Kidney epithelial cell (primary cell): ENCODE data around the gene ISM2. TPM values are rescaled to one million over a fixed set of nuclear protein-coding genes. Genes with fewer than 3 reads are reported as not detected.
"Not testable (repeated sequence)": the region's sequence is repeated elsewhere in the genome, so short reads cannot be mapped to it uniquely, and the experiment has no call there.

ENCODE experiments used
- DNase-seq: peaks from one replicate; pipeline ENCODE4 v3.0.0-alpha.2; 2010; ENCODE audit warnings: low read depth
- H3K27me3 ChIP-seq: 2 replicates; pipeline ENCODE4 v1.6.0; 2011; ENCODE audit warnings: low read length; ENCODE audit not compliant: control insufficient read depth, insufficient read depth
- H3K36me3 ChIP-seq: 2 replicates; pipeline ENCODE4 v1.5.1; 2011; ENCODE audit warnings: low read length; ENCODE audit not compliant: control insufficient read depth, insufficient read depth
- H3K4me3 ChIP-seq: 2 replicates; pipeline ENCODE4 v1.5.1; 2011; ENCODE audit warnings: low read depth, mild to moderate bottlenecking, control low read depth, low read length
- total RNA-seq: library from RNA; depleted of rRNA; stranded (reverse); fragments of >200 nt; gene quantifications from 2 replicates; pipeline ENCODE4 v1.2.3, GENCODE V29; 2015
- TF ChIP-seq, protein P1 (sequence below): IDR thresholded peaks from 2 replicates; pipeline ENCODE4 v1.5.1; 2011; ENCODE audit warnings: mild to moderate bottlenecking, moderate library complexity, low read length, control low read depth, inconsistent platforms; ENCODE audit not compliant: insufficient read depth, poor library complexity, severe bottlenecking

The ISM2 gene
- total RNA-seq, 1 donor from 2014 or later: 0.13 TPM

DNA sequence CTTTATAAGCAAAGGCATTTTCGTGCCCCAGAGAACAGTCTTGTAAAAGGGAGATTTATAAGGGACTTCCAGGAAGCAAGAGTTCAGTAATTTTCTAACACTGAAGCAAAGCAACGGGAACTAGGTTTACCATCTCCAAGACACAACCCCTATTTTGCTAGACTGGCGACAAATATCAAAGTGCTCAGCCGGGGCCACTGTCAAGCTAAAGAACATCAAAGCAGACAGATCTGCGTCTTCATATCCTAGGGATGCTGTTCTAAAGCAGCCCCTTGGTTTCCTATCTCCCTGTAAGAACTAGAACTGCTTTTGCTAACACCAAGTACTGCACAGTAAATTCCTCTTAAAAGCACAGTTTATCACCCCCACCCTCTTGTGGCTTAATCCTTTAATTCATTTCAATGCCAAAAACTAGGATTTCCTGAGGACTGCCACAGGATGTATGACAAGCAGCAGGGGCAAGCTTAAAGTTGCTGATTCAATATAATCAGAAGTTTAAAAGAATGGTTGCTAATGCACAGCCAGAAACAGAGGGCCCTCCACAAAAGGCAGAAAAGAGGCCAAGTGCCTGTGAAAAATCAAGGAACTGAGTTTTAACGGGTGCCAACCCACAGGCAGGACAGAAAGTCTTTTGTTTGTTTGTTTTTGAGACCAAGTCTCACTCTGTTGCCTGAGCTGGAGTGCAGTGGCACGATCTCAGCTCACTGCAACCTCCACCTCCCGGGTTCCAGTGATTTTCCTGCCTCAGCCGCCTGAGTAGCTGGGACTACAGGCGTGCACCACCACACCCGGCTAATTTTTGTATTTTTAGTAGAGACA, 44.0 kb upstream of the ISM2 start:
- TF ChIP-seq, protein P1, sequence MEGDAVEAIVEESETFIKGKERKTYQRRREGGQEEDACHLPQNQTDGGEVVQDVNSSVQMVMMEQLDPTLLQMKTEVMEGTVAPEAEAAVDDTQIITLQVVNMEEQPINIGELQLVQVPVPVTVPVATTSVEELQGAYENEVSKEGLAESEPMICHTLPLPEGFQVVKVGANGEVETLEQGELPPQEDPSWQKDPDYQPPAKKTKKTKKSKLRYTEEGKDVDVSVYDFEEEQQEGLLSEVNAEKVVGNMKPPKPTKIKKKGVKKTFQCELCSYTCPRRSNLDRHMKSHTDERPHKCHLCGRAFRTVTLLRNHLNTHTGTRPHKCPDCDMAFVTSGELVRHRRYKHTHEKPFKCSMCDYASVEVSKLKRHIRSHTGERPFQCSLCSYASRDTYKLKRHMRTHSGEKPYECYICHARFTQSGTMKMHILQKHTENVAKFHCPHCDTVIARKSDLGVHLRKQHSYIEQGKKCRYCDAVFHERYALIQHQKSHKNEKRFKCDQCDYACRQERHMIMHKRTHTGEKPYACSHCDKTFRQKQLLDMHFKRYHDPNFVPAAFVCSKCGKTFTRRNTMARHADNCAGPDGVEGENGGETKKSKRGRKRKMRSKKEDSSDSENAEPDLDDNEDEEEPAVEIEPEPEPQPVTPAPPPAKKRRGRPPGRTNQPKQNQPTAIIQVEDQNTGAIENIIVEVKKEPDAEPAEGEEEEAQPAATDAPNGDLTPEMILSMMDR: no peak
- no peaks in the 10 kb centered on the region for H3K36me3 ChIP-seq
- DNase-seq: no peak
- H3K27me3 ChIP-seq: no peaks in the 10 kb centered on the region
- no peak overlapping the region for H3K4me3 ChIP-seq

DNA sequence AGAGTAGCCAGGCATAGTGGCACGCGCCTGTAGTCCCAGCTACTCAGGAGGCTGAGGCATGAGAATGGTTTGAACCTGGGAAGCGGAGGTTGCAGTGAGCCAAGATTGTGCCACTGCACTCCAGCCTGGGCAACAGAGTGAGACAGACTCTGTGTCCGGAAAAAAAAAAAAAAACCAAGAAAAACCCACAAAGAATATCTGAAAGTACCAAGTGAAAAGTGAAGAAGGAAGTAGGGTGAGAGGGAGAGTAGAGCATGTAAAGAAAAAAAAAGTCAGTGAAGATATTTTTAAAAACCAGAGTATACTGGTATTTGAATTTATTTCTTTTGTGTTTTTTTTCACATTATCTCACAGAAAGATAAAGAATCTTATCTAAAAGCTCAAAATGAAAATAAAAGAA, 43.3 kb upstream of the ISM2 start:
- Histone ChIP-seq H3K27me3 (no peaks in the 10 kb centered on the region), H3K36me3 (no peaks in the 10 kb centered on the region), H3K4me3 (no peak overlapping the region)
- TF ChIP-seq, protein P1: no peak
- no peak for DNase-seq

DNA sequence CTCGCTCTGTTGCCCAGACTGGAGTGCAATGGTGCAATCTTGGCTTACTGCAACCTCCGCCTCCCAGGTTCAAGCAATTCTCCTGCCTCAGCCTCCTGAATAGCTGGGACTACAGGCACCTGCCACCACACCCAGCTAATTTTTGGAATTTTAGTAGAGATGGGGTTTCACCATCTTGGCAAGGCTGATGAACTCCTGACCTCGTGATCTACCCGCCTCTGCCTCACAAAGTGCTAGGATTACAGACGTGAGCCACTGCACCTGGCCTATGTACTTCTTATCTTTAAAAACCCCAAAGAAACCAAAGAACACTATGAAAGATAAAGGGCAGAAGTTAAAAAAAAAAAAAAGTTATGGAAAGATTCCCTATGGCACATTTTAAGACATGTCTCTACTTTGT, 38.3 kb upstream of the ISM2 start:
- H3K36me3 ChIP-seq, H3K4me3 ChIP-seq, DNase-seq, H3K27me3 ChIP-seq: not testable (repeated sequence)

DNA sequence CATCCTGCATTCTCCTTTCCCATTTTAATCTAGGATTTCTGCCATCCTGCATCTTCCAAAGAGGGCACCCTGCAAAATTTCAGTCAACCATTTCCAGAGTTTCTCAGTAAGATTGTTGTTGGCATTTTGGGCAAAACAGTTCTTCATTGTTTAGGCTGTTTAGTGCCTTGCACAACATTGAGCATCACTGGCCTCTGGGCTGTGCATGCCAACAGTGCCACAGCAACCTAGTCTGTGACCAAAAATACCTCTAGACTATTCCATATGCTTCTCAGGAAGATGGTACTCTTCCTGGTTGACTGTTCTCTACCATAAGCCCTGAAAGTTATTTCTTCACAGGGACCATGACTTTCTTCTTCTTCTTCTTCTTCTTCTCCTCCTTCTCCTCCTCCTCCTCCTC, 32.5 kb upstream of the ISM2 start:
- no peak for DNase-seq
- no peak overlapping the region for H3K4me3 ChIP-seq
- TF ChIP-seq, protein P1: no peak
- H3K36me3 ChIP-seq: no peaks in the 10 kb centered on the region
- no peaks in the 10 kb centered on the region for H3K27me3 ChIP-seq

DNA sequence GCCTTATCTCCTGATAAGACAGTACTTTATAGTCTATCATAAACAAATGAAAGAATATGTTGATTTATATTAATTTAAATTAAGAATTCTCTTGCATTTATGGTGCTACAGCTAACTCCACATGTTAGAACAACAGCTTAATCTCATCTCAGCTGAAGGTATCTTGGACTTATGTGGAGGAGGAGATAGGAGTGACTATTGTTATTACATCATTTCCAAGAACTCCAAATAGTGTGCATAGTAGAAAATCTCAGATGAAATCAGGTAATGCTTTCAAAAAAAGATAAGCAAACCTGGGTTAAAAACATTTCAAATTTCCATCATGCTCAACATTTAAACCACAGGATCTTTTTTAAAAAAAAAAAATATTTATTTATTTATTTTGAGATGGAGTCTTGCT, 31.3 kb upstream of the ISM2 start:
- Histone ChIP-seq H3K4me3 (no peak overlapping the region), H3K27me3 (no peaks in the 10 kb centered on the region), H3K36me3 (no peaks in the 10 kb centered on the region)
- no peak for DNase-seq
- TF ChIP-seq, protein P1: no peak

DNA sequence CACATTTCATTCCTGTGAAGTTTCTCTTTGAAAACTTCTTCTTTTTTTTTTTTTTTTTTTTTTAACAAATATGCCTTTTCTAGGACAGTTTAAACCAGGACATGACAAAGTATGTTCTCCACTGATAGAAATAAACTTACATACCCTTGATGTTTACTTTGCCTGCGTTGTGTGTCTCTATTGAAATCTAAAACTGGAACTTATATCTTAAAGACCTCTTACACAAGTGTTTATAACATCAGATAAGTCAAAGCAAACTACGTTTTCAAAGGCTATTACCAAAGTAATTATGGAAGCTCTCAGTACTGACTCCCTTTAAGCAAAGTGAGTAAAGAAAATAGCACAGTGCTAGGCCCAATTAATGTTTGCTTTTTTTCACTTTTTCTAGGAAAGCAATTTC, 30.6 kb upstream of the ISM2 start:
- no peaks in the 10 kb centered on the region for H3K27me3 ChIP-seq
- H3K36me3 ChIP-seq: no peaks in the 10 kb centered on the region
- TF ChIP-seq, protein P1: no peak

DNA sequence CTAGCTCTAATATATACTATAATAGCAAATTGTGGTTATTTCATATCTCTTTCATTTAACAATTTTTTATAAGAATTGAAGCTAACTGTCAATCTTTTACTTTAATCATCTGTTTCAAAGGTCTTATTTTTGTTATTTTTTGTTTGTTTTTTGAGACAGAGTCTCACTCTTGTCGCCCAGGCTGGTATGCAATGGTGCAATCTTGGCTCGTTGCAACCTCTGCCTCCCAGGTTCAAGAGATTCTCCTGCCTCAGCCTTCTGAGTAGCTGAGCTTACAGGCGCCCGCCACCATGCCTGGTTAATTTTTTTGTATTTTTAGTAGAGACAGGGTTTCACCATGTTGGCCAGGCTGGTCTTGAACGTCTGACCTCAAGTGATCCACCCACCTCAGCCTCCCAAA, 30.1 kb upstream of the ISM2 start:
- H3K36me3 ChIP-seq, H3K27me3 ChIP-seq, DNase-seq, H3K4me3 ChIP-seq: not testable (repeated sequence)

More for the DNA sequence above, 30.6 kb upstream of the ISM2 start:
- no peak overlapping the region for H3K4me3 ChIP-seq
- DNase-seq: no peak
